Fibroblast of the aortic adventitia (primary cell): ENCODE data around the gene PDZD11. TPM values are rescaled to one million over a fixed set of nuclear protein-coding genes. Genes with fewer than 3 reads are reported as not detected.

Experiments used
- DNase-seq: peaks from one replicate; pipeline ENCODE4 v3.0.0-alpha.2; 2010; ENCODE audit warnings: low read depth
- H3K4me3 ChIP-seq: 2 replicates; pipeline ENCODE4 v1.5.1; 2011; ENCODE audit warnings: low read depth, mild to moderate bottlenecking, control low read depth, low read length, moderate library complexity
- total RNA-seq: library from RNA; depleted of rRNA; stranded (reverse); fragments of >200 nt; gene quantifications from 2 replicates; pipeline ENCODE4 v1.2.3, GENCODE V29; 2012; ENCODE audit warnings: low replicate concordance
- TF ChIP-seq, protein P1 (sequence below): IDR thresholded peaks from 2 replicates; pipeline ENCODE4 v1.5.1; 2011; ENCODE audit warnings: mild to moderate bottlenecking, low read length, control low read depth, inconsistent platforms; ENCODE audit not compliant: insufficient read depth

The PDZD11 gene
- total RNA-seq, 1 donor, result 68.0 TPM

DNA sequence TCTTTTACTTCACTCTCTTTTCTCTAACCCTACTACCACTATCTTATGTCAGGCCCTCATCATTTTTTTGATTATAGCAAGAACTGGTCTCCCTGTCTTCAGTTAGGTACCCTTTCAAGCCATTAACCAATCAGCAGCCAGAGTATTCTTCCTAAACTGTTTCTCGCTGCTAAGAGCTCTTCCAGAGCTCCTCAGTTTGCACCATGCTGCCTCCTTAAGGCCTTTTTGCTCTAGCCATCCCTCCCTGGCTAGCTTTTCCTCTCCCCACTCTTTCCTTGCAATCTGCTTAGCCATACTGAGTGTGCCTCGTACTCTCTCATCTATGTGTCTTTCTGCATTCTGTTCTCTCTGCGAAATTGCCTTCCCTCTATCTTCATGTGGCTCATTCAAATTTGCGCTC, 33.1 kb upstream of the PDZD11 start:
- no peak overlapping the region for H3K4me3 ChIP-seq
- peak; percentile 7 for DNase-seq
- TF ChIP-seq, protein P1, sequence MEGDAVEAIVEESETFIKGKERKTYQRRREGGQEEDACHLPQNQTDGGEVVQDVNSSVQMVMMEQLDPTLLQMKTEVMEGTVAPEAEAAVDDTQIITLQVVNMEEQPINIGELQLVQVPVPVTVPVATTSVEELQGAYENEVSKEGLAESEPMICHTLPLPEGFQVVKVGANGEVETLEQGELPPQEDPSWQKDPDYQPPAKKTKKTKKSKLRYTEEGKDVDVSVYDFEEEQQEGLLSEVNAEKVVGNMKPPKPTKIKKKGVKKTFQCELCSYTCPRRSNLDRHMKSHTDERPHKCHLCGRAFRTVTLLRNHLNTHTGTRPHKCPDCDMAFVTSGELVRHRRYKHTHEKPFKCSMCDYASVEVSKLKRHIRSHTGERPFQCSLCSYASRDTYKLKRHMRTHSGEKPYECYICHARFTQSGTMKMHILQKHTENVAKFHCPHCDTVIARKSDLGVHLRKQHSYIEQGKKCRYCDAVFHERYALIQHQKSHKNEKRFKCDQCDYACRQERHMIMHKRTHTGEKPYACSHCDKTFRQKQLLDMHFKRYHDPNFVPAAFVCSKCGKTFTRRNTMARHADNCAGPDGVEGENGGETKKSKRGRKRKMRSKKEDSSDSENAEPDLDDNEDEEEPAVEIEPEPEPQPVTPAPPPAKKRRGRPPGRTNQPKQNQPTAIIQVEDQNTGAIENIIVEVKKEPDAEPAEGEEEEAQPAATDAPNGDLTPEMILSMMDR, result no peak

DNA sequence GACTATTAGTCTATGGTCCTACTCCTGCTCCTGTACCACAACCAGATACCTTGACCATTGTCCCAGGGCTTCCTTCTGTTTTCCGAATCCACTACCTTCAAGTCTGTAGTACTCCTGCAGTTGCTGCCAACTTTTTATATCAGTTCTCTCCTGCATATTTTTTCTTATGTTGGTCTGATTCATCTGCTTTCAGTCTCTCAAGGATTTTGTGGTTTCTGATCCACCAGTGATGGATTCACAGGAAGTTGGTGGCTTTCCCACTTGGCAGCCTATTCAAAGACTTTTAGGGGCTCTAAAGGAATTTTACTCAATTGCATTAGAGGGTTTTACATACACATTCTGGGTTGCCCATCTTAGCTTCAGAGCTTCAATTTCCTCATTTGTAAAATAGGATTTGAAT, 23.8 kb upstream of the PDZD11 start:
- peak; percentile 46 for DNase-seq
- TF ChIP-seq, protein P1, result no peak

DNA sequence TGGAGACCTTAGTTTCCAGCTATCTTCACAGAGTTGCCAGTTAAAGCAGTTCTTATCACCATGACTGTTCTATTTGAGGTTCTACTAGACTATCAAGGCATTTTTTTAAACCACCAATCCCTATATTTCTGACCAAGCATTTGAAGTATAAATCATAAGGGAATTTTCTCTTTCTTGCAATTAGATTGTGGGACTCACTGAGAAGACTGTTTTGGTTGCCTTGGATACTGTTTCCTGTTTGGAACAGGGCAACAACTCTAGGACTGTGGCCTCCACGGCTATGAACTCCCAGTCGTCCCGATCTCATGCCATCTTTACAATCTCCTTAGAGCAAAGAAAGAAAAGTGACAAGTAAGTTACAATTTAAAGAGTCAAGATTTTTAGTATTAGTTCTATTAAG, 12.0 kb upstream of the PDZD11 start:
- no peak overlapping the region for H3K4me3 ChIP-seq
- TF ChIP-seq, protein P1, result no peak
- peak; percentile 39 for DNase-seq

More for the DNA sequence above, 23.8 kb upstream of the PDZD11 start:
- no peak overlapping the region for H3K4me3 ChIP-seq

DNA sequence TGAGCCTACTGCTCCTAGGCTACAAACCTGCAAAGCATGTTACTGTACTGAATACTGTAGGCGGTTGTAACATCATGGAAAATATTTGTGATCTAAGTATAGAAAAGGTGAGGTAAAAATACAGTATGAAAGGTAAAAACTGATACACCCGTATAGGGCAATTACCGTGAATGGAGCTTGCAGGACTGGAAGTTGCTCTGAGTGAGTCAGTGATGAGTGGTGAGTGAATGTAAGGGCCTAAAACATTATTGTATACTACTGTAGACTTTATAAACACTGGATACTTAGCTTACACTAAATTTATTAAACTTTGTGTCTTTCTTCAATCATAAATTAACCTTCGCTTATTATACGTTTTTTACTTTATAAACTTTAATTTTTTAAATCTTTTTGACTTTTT, 3.9 kb upstream of the PDZD11 start:
- TF ChIP-seq, protein P1, result no peak
- no peak overlapping the region for H3K4me3 ChIP-seq
- DNase-seq, result peak; percentile 5

DNA sequence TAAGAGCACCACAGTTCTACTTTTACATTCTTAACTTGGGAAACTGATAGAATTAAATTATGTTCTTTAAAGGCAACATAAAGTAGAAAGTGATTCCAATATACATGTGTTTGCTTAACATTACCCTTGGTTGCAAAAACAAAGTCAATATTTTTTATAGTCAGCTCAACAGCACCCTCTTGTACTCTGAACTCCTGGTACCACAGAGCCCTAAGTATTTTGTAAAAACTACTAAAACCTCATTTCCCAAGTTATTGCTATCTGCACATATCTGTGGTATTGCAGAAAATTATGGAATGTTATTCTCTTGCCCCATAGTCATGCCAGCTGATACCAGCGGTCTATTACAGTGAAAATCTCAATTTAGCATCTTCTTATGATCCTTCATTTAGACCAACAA, 3.1 kb upstream of the PDZD11 start:
- no peak overlapping the region for H3K4me3 ChIP-seq
- peak; percentile 32 for DNase-seq
- TF ChIP-seq, protein P1, result no peak

DNA sequence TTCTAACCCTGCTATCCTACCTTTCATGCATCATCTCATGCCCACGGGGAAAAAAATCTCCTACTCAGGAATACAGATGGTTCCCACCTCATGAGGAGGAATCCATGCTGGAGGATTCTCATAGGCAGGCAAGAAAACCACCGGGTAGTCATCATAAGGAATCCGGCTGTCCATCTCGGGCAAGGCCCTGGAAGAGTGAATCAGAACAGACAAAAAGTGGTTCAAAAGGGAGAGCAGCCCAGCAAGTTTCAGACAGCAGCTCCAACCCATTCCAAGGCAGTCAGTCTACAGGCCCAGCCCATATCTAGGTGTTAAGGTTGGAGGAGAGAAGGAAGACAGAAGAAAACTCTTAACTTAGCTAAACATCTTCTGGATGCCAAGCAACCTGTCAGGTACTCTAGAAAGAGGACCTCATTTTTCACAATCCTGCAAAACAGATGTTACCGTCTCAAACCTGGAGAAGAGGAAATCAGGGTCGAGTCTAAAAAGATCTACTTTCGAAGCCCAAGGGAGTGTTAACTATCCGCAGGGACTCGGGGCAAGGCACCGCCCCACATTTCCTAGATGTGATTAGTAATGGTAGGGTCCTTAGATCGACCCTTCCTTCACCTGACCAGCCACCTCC, 447 bp downstream of the PDZD11 start:
- TF ChIP-seq, protein P1, result no peak
- no peak for DNase-seq
- peak overlapping the region; percentile 85 for H3K4me3 ChIP-seq

DNA sequence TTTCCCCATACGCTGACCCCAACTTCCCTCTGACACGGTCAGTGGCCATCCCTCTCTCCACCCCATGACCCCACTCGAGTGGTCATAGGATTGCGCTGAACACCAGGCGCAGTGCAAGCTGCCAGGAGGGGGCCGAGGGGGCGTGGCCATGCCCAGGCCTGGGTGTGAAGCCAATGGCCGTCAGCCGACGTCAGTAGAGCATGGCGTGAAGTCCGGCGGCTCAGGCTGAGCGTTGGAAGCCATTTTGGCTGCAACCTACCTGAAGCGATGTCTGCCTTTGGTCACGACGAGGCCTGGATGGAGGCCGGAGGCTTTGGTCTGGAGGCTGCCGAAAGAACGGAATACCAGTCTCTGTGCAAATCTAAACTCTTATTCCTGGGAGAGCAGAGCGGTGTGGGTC, 7.8 kb downstream of the PDZD11 start, which contains the start of gene RAB41:
Gene RAB41, plus strand, starts transcription at position 222 of the 400 bp plus-strand sequence. Its CDS starts 46 bp downstream, at position 268.
- TF ChIP-seq, protein P1, result no peak
- H3K4me3 ChIP-seq, result no peak within 1 kb of the TSS
- DNase-seq, result no peak
